DMS153 (cell line): ENCODE measurements around the gene LYSMD2.
A peak's percentile ranks its signal among the peaks of the same experiment; 100 is the strongest.
"Not testable (repeated sequence)": the region's sequence is repeated elsewhere in the genome, so short reads cannot be mapped to it uniquely, and the experiment has no call there.

ENCODE experiments used
- DNase-seq: peaks from one replicate; lab custom pipeline; 2025; lab: John Stamatoyannopoulos, UW

Gene LYSMD2, protein sequence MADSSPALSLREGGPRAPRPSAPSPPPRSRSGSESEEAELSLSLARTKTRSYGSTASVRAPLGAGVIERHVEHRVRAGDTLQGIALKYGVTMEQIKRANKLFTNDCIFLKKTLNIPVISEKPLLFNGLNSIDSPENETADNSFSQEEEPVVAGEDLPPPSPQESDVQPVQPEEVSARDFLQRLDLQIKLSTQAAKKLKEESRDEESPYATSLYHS

DNA sequence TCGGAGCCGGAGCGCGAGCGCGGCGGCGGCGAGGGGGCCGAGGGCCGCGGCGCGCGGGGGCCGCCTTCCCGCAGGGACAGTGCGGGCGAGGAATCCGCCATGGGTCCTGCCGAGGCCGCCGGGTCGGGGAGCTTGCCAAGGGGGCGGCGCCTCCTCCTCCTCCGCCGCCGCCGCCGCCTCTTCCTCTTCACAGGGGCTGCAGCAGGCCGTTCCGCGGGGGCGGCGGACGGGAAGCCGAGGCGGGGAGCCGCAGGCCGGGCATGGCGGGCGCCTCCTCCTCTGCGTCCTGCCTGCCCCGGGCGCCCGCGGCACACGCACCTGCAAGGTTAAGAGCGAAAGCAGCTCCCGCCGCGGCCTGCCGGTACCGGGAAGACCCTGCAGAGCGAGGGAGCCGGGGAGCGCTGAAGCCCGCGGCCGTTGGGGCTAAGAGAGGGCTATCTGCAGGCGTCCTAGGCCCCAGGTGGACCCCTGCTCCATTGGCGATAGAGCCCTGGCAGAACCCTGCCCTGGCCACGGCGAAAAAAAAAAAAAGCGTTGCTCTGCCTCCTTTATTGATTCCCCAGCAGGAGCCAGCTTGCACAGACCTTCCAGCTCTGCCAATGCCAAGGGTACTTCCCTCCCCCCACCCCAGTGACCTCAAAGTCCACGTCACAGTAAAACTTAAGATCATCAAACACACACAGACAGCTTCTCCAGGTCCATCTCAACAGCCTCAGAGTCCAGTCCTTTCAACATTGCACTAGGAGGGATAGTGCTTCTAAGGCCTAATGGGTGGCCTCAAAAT, at the start of gene LYSMD2:
LYSMD2 (minus strand) TSS at position 134 of the 784 bp plus-strand sequence; CDS start at position 101, 33 bp downstream.
- DNase-seq: no peak

DNA sequence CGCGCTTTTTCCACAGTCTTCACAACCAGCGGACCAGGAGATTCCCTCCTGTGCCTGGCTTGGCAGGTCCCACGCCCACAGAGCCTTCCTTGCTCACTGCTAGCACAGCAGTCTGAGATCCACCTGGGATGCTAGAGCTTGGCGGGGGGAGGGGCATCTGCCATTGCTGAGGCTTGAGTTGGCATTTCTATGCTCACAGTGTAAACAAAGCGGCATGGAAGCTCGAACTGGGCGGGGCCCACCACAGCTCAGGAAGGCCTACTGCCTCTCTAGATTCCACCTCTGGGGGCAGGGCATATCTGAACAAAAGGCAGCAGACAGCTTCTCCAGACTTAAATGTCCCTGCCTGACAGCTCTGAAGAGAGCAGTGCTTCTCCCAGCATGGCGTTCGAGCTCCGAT, 49.7 kb upstream of the LYSMD2 start:
- DNase-seq: not testable (repeated sequence)

DNA sequence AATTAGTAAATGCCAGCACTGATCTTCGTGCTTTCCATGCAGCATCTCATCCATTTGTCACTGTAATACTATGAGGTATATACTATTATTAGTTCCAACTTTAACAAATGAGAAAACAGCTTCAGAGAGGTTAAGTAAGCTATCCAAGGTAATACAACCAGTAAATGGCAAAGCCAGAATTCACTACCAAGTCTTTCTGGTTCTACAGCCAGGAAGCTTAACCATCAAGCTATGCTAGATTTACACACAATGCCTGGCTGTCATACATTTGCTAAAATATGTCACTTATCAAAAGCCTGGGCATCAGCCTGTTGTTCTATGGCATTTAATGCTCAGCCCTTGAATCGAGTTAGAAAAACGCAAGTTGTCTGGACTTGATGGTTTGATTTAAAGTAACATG, 46.5 kb upstream of the LYSMD2 start:
- no peak for DNase-seq

DNA sequence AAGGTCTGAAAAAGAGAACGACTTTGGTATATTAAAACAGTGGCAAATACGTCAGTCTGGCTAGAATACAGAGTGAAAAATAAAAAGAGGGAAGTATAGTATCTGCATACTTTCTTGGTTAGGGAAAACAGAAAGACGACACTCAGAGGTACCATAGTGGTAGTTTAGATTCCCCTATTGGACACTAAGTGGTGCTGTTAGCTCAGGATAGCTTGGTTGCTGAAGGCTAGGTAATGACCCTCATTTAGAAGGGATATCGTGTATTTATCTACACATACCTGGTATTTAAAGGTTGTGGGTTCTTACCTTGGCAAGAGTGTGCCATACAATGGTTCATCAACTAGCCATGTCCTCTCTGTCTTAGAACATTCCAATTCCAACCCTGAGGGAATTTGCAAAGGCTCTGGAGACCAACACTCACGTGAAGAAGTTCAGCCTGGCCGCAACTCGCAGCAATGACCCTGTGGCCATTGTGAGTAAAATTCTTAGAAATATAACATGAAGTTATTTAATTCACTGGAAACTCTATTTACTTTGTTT, 45.0 kb upstream of the LYSMD2 start:
- no peak for DNase-seq

DNA sequence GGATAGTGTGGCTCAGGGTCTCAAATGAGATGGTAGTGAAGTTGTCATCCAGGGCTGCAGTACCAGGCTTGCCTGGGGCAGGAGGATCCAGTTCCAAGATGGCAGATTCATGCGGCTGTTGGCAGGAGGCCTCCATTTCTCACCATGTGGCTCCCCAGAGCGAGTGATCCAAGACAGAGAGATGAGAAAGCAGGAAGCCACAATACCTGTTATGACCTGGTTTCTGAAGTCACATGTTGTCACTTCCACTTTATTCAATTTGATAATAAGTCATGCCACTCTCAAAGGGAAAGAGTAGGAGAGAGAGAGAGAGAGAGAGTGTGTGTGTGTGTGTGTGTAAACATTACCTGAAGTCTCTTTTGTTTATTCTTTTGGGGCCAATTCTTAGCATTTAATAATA, 44.1 kb upstream of the LYSMD2 start:
- DNase-seq: no peak

DNA sequence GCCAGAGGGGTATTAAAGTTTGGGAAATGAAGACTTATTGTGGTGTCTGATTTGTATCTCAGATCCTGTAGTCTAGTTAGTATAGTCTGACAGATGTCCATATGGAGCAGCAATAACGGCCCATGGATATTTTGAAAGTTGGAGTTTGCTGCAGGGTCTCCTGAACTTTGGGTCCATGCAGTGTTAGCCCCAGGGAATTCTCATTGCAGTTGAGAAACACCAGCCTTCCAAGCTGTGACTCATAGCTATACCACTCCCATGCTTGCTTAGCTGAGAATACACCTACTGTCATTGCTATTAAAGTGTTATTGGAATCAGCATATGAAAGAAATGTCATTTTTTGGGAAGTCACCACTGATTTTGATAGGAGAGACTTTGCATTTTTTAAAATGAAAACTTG, 43.2 kb upstream of the LYSMD2 start:
- DNase-seq: no peak

DNA sequence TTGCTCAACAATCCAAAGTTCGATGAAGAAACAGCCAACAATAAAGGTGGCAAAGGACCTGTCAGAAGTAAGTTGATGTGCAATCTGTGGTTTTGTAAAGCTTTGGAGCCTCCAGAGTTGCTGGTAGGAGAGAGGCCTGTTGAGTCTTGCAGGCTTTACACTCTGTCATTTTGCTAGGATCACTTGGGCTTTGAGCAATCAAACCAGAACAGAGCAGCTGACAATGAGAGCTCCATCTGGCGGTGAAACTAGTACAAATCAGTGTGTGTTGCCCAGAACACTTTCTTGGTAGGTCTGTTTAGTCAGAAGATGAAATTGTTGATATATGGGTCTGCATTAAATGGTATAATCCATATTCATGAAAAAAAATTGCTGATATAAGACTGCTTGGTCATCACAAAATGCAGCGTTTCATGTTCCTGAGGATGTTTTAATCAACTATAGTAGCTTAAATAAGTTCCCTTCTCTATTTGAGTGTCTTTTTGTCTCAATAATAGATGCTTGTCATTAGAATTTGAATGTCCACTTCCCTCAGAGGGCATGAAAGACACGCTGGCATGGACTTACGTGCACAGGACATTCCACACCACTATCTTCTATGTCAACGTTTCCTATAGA, 39.6 kb upstream of the LYSMD2 start:
- DNase-seq: peak; percentile 19

DNA sequence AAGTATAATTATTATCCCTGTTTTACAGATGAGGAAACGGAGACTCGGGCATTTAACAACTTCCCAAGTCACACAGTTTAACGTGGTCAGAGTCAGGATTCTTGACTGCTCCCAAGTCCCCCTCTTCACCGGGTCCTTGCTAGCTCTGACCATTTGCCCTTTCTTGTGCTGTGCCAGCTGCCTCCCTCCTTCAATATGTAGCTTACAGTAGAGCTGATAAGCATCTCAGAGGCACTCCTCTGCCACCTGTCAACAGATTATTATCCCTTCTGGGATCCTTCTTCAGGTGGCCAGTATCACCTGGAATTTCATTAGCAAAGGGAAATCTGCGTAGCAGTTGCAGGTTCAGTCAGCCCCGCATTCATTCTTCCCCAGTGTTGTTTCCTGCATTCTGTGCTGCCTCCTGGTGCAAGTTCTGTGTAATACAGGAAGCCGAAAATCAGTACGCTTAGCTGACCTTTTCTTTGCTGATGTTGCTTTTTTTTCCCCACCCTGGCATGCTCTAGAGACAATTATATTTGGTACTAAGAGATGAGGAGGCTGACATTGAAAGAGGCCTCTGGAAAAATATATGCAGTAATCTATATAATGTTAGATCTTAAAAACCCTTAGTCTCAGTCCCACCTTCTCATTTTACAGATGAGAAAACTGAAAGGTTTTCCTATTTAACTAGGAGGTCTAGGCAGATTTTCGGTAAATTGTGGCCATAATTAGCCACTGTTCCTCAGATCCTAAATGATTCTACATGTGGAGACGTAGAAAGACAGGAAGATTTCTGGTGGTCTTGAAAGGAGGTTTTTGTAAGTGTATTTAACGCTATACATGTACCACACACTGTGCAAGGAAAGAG, 38.7 kb upstream of the LYSMD2 start:
- DNase-seq: peak; percentile 11

DNA sequence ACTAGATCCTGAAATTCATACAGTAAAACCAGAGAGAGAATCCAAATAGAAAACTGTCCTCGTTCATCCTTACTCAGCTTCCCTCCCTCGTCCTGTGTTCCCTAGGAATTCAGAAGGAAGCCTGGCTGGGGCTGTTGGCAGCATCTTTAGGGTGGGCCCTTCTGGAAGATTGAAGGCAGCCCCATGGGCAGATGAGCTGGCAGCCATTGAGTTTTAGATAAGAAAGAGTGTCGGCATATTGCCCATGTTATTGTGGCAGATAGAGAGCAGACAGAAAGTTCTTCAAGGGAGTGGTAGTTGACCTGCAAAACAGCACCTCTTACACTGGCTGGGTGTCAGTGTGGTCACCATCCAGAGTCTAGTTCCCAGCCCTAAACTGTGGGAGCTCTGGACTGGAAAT, 37.5 kb upstream of the LYSMD2 start:
- no peak for DNase-seq

DNA sequence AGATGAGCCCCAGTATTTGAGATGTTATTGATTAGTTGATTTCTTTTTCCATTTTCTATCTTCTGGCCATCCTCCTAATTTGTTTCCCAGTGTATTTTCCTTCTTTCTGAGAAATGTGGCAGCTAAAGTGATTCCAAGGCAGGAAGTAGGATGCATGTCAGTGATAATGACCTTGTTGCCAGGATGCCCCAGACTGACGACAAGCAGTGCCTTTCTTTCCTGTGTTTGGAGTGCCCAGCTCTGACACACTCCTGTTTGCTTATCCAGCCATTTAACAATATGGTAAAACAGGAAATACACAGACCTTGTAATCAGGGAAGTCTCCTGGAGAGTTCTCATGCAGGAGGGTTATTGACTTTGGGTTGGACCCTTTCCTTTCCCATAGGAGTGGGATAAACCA, 34.3 kb upstream of the LYSMD2 start:
- peak; percentile 83 for DNase-seq

DNA sequence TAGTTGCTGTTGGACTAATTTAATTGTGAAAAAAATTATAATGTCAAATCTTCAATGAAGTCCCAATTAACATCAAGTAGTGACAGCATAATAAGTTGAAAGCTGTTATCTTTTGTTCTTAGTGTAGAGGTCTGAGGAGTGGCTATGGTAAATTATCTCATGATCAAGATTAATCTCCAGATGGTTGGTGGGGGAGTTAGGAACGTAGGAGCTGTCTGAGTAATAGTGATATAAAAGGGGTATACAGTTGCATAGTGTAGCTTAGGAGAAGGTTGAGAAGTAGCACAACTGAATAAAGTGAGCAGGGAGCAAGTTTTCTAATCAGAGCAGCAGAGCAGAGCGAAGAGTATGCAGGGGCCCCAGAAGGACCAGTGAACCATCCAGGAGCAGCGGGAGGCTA, 33.4 kb upstream of the LYSMD2 start:
- DNase-seq: no peak

DNA sequence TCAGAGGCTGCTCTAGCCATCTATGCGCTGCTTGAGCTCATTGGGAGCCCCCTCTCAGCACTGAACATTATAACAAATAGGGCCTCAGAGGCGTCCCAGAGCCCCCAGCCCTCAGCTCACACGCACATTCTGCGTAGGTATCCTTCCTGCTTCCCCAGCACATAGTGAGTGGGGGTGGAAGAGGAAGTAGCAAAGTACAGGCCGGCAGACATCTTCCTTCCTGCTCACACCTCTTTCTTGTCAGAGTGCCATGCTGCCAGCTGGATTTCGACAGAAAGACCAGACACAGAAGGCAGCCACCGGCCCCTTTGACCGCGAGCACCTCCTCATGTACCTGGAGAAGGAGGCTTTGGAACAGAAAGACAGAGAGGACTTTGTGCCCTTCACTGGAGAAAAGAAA, 30.6 kb upstream of the LYSMD2 start:
- DNase-seq: no peak

DNA sequence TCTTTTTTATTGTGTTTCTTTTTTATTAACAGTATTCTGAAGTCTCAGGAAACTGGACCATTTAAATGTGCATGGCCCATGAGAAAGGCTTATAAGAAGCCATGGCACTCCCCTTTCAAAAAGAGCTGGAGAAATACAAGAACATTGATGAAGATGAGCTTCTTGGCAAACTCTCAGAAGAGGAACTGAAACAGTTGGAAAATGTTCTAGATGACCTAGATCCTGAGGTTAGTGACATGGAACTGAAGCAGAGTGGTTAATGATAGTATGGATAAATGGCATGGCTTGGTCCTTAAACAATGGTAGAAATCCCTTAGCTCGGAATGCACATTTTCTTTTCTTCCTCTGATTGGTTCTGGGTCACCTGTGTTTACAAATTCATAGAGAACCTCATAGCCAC, 28.9 kb upstream of the LYSMD2 start:
- DNase-seq: no peak

DNA sequence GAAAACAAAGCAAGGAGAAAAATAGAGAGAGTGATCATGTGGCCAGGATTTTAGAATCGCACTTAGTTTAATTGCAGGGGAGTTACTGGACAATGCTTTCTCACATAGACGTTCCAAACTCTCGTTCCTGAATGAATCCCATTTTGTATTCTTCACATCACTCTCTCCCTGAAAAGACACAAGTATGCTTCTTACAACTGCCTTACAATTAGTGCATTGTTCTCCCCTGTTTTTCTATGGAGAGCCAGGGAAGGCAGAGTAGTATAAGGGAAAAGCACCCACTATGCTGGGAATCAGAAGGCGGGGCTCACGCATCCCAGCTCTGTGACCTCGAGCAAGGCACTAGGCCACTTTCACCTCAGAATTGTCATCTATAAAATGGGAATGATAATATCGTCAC, 28.3 kb upstream of the LYSMD2 start:
- no peak for DNase-seq

DNA sequence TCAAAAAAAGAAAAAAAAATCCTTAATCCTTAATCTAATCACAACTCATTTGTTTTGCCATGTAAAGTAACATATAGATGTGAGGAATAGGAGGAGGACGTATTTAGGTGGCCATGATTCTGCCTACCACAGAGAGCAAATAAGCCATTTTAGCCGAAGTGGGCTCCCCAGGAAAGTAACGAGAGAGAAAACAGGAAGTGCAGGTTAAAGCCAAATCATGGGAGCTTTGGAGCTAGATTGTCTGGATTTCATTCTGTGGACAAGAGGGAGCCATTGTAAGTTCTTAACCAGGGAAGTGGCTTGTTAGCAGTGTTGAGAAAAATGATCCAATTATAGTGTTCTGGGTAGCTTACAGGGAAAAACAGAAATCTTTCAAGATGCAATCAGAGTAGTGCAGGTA, 23.4 kb upstream of the LYSMD2 start:
- DNase-seq: no peak

DNA sequence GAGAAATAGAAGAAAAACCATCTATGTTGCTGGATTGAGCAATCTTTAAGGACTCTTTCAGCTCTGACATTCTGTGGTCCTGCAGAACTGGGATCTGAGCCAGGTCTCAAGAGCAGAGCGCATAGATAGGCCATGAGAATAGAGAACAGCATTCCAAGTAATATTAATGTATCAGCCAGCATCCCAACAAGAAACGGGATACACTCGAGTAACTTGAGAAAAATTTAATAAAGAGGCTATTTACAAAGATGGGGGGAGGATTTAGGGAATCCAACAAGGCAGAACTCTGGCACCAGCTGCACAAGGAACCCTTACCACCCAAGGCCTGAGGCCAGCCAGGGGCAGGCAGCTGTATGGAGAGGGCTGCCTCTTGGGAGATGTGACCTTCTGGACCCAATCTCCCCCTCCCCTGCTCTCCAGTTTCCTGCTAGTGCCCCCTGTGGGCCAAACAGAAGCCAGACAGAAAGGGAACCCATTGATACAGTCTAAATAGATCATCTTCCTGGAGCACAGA, 22.2 kb upstream of the LYSMD2 start:
- no peak for DNase-seq

DNA sequence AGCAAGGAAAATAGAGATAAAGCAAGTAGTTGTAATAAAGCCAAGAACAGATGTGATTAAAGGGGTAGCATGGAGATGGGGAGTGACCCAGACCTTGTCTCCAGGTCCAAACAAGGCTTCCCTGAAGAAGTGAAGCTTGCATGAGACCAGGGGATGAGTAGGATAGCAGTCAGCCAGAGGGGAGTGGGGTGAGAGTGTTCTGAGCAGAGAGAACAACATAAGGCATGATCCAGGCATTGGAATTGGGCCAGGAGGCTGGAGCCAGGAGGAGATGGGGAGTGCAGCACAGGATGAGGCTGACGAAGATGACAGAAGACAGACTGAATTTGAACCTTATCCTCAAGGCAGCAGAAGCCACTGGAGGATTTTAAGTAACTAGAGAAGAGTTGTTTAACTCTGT, 21.2 kb upstream of the LYSMD2 start:
- DNase-seq: no peak

DNA sequence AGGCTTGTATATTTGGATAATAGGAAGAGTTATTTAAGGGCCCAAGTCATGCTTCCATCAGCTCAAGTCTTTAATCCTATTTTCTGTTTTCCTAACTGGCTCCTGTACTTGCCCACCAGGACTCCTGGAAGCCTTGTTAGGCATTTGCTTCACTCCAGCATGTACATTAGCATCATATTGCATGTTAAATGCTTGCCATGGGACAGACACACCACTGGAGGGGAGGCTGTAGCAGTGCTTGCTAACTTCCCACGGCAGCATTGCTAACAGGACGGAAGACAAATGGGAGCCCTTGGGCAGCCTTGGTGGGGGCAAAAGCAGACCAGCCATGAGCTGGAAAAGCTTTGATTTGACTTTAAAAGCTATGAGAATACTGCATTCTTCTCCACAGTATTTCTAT, 20.0 kb upstream of the LYSMD2 start:
- no peak for DNase-seq

DNA sequence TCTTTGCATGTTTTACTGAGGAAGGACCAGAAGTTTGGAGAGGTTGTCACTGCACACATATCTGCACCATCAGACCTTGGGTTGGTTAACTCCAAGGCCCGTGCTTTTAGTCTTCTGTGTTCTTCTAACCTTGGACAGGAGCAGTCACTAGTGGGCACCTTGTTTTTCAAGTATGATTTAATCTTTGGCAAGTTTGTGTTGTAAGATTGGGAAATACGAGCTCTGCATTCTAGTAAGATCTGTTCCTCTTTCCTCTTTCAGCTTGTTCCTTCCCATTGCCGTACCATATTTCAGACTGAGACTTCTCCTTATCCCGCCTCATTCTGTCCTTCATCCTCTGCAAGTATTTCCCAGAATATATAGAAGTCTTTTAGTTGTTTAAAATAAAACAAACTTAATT, 19.0 kb upstream of the LYSMD2 start:
- no peak for DNase-seq

DNA sequence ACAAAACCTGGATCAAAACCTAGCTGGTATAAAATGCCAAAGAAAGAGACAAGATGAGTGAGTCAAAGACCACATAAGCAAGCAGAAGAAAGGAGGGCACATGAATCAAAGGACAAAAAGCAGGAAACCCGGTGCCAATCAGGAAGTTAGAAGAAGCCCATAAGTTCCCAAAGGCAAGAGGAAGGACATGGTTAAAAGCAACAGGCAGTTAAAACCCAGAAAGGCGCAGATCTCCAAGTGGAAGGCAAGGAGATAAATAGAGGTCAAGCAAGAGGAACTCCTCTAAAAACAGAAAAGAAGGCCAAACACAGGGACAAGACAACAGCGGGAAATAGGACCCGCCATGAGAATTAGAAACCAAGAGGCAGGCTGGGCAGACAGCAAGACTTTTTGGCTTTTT, 18.3 kb upstream of the LYSMD2 start:
- no peak for DNase-seq

DNA sequence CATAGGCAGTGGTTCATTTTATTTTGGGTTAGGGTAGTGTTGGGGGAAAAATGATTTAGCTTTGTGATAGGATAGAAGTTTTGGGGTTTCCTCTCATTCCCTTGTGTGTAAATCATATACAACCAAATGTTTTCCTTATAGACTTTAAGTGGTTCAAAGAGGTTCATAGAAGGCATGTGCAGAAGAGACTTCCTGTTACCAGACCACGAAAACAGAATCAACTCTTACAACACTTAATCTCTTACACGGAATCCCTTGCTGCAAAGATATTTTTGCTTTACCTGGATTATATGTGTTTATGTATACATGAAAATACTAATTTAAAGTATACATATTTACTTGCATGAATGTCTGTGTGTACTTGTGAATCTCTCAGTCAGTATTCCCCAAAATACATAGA, 16.8 kb upstream of the LYSMD2 start:
- no peak for DNase-seq

DNA sequence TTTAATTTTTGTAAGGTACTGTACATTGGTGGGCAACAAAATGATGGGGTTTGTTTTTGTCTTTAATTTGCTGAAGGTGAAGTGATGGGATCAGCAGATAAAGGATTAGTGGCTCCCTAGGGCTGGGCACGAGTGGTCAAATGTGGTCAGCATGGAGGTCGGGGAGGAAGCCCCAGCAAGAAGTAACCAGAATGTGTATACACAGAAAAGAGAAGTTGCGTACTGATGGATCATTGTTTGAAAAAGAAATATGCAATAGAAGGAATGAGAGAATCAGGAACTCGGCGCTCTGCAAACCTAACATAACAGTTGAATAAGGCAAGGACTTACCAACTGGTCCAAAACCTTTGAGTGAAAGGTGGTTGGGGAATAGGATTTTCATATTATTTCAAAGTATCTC, 15.4 kb upstream of the LYSMD2 start:
- no peak for DNase-seq
